Activated naive CD8-positive, alpha-beta T cell treated with anti-CD3 and anti-CD28 coated beads, Interleukin-2, amount 50 U/mL, for 24 hours (primary cell): ENCODE measurements around the gene PEDS1.

Experiments
- ATAC-seq: fragments of 150-1000 bp; cut with Tn5 transposase; one replicate; pipeline ENCODE4 v1.10.0; 2021
- DNase-seq: peaks from one replicate; pipeline ENCODE4 v3.0.0; 2021
- H3K27ac Mint-ChIP-seq: one replicate; pipeline ENCODE4 v1.8.0; 2021; ENCODE audit warnings: mild to moderate bottlenecking, mixed read lengths
- H3K27me3 Mint-ChIP-seq: one replicate; pipeline ENCODE4 v1.8.0; 2021; ENCODE audit warnings: mixed read lengths
- H3K36me3 Mint-ChIP-seq: one replicate; pipeline ENCODE4 v1.8.0; 2021; ENCODE audit warnings: low read depth, mixed read lengths
- H3K4me1 Mint-ChIP-seq: one replicate; pipeline ENCODE4 v1.8.0; 2021; ENCODE audit warnings: mixed read lengths
- H3K4me3 Mint-ChIP-seq: one replicate; pipeline ENCODE4 v1.8.0; 2021; ENCODE audit warnings: mild to moderate bottlenecking, moderate library complexity, mixed read lengths
- H3K9me3 Mint-ChIP-seq: one replicate; pipeline ENCODE4 v1.8.0; 2021; ENCODE audit warnings: mixed read lengths

The PEDS1 gene

DNA sequence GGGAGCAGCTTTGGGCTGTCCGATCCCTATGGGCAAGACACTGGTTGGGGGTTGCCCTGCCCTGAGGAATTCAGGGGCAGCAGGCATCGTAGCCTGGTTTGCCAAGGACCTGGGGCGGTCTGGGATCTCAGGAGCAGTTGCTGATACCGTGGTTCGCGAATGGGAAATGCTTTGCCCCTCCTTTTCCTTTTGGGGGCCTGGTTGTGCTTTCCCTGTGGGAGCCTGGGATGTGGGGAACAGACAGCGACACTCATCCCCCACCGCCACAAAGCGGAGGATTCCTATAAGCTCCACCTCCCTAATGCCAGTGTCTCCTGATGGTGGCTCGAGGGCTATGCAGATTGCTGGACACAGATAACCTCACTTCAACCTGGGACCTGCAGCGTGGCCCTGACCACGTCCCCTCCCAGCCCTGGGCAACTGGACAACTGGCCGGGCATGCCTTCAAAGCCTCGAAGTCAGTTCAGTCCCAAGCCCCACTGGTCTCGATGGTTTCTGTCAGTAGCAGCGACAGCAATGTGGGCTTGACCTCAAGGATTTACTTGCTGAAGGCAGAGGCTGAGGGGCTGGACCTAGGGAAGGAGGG lies 40.4 kb upstream of the PEDS1 start:
- Mint-ChIP-seq H3K4me3 (peak overlapping the region; percentile 91), H3K4me1 (peaks cover 22% of the 10 kb centered on the region), H3K27me3 (no peaks in the 10 kb centered on the region), H3K9me3 (no peaks in the 10 kb centered on the region), H3K36me3 (peaks cover 13% of the 10 kb centered on the region), H3K27ac (peak overlapping the region; percentile 97)
- ATAC-seq: no peak
- DNase-seq: no peak

DNA sequence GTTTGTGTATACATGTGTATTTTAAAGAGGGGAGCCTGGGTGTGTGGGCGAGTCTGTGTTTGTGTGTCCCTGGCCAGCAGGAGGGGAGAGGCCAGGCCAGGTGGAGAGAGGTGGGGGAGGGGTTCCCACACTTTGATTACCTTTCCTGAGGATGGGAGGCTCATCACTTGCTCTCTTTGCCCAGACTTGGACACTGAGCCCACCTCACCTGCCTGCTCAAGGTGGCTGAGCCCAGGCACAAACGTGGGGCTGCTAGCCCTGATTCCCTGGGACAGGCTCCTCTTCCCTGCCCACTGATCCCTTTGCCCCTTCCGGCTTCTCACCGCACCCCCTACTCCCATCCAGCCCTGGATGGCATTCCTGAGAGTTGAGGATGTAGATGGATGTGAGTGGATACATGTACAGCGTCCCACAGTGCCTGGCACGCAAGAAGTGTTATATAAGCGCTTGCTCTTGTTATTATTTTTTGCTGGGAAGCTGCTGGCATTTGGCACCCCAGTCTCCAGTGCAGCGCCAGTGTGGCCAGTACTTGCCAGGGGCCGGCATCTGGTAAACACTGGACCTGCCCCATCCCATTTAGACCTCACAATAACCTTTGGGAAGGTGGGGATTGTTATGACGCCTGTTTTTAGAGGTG lies 39.8 kb upstream of the PEDS1 start:
- peaks cover 22% of the 10 kb centered on the region for H3K4me1 Mint-ChIP-seq
- peak overlapping the region; percentile 97 for H3K27ac Mint-ChIP-seq
- ATAC-seq: no peak
- peaks cover 13% of the 10 kb centered on the region for H3K36me3 Mint-ChIP-seq
- H3K4me3 Mint-ChIP-seq: peak overlapping the region; percentile 91
- H3K27me3 Mint-ChIP-seq: no peaks in the 10 kb centered on the region
- H3K9me3 Mint-ChIP-seq: no peaks in the 10 kb centered on the region
- no peak for DNase-seq

DNA sequence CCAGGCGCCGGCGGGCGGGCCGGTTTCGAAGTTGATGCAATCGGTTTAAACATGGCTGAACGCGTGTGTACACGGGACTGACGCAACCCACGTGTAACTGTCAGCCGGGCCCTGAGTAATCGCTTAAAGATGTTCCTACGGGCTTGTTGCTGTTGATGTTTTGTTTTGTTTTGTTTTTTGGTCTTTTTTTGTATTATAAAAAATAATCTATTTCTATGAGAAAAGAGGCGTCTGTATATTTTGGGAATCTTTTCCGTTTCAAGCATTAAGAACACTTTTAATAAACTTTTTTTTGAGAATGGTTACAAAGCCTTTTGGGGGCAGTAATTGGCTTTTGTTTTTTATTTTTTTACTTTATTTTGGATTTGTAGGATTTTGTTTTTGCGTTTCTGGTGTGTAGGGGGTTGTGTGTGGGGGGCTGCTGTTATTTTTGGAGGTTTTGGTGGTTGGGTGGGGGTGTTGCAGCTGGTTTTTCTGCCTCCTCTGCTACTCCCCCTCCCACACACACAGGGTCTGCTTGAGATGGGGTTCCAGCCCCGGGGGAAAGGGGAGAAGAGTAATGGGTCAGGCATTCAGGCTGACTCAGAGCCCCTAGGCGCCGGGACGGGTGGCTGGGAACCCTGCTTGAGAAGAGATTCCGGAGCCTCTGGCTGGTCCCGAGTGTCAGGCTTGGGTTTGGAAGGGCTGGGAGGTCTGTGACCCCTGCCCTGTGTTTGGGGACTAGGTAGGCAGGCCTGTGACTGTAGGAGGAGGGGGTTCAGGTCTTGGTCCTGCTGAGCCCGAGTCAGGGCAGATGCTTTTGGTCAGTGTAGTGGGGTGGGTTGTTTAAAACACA lies 39.1 kb upstream of the PEDS1 start:
- Mint-ChIP-seq H3K36me3 (peaks cover 13% of the 10 kb centered on the region), H3K4me1 (peaks cover 22% of the 10 kb centered on the region), H3K27ac (peak overlapping the region; percentile 97), H3K27me3 (no peaks in the 10 kb centered on the region), H3K9me3 (no peaks in the 10 kb centered on the region), H3K4me3 (peak overlapping the region; percentile 91)
- DNase-seq (peak; percentile 84), ATAC-seq (peak; percentile 48)

DNA sequence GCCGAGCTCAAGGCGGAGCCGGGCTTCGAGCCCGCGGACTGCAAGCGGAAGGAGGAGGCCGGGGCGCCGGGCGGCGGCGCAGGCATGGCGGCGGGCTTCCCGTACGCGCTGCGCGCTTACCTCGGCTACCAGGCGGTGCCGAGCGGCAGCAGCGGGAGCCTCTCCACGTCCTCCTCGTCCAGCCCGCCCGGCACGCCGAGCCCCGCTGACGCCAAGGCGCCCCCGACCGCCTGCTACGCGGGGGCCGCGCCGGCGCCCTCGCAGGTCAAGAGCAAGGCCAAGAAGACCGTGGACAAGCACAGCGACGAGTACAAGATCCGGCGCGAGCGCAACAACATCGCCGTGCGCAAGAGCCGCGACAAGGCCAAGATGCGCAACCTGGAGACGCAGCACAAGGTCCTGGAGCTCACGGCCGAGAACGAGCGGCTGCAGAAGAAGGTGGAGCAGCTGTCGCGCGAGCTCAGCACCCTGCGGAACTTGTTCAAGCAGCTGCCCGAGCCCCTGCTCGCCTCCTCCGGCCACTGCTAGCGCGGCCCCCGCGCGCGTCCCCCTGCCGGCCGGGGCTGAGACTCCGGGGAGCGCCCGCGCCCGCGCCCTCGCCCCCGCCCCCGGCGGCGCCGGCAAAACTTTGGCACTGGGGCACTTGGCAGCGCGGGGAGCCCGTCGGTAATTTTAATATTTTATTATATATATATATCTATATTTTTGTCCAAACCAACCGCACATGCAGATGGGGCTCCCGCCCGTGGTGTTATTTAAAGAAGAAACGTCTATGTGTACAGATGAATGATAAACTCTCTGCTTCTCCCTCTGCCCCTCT lies 38.2 kb upstream of the PEDS1 start:
- peak overlapping the region; percentile 97 for H3K27ac Mint-ChIP-seq
- no peaks in the 10 kb centered on the region for H3K27me3 Mint-ChIP-seq
- DNase-seq: peak; percentile 59
- ATAC-seq: peak; percentile 21
- no peaks in the 10 kb centered on the region for H3K9me3 Mint-ChIP-seq
- peaks cover 22% of the 10 kb centered on the region for H3K4me1 Mint-ChIP-seq
- peak overlapping the region; percentile 91 for H3K4me3 Mint-ChIP-seq
- peaks cover 13% of the 10 kb centered on the region for H3K36me3 Mint-ChIP-seq

DNA sequence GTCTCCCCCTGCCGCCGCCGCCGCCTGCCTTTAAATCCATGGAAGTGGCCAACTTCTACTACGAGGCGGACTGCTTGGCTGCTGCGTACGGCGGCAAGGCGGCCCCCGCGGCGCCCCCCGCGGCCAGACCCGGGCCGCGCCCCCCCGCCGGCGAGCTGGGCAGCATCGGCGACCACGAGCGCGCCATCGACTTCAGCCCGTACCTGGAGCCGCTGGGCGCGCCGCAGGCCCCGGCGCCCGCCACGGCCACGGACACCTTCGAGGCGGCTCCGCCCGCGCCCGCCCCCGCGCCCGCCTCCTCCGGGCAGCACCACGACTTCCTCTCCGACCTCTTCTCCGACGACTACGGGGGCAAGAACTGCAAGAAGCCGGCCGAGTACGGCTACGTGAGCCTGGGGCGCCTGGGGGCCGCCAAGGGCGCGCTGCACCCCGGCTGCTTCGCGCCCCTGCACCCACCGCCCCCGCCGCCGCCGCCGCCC lies 37.6 kb upstream of the PEDS1 start:
- no peak for ATAC-seq
- Mint-ChIP-seq H3K27ac (no peak overlapping the region), H3K4me1 (peaks cover 22% of the 10 kb centered on the region), H3K9me3 (no peaks in the 10 kb centered on the region), H3K4me3 (peak overlapping the region; percentile 63), H3K27me3 (peaks cover 2% of the 10 kb centered on the region), H3K36me3 (peaks cover 13% of the 10 kb centered on the region)
- peak; percentile 59 for DNase-seq

DNA sequence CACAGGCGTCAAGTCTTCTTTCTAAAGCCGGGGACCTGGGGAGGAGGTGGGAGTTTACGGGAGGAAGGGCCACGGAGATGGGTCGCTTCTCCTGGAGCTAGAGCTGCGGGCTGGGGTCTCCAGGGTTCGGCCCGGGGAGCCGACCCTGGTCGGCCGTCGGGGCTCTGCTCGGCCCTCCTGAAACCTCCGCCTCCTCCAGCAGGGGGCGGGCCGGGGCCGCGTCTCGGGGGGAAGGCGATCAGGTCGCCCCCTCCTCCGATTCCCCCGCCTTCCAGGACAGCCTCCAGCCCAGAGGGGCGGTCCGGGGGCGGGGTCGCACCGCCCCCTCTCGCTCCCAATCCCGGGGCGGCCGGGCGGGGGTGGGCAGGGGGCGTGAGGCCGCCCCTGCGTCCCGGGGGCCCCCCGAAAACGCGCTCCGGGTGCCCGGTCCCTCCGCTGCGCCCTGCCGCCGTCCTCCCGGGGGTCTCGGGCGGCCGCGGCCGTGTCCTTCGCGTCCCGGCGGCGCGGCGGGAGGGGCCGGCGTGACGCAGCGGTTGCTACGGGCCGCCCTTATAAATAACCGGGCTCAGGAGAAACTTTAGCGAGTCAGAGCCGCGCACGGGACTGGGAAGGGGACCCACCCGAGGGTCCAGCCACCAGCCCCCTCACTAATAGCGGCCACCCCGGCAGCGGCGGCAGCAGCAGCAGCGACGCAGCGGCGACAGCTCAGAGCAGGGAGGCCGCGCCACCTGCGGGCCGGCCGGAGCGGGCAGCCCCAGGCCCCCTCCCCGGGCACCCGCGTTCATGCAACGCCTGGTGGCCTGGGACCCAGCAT lies 36.9 kb upstream of the PEDS1 start, which contains the start of gene CEBPB:
Gene CEBPB (plus strand): TSS at position 580 of the 814 bp plus-strand sequence. CDS start 204 bp downstream, at position 784.
- peak within 1 kb of the TSS; percentile 91 for H3K4me3 Mint-ChIP-seq
- H3K4me1 Mint-ChIP-seq: peaks cover 22% of the 10 kb centered on the region
- ATAC-seq (peak; percentile 49), DNase-seq (peak; percentile 90)
- H3K36me3 Mint-ChIP-seq: peaks cover 13% of the 10 kb centered on the region
- no peaks in the 10 kb centered on the region for H3K9me3 Mint-ChIP-seq
- H3K27ac Mint-ChIP-seq: peak within 1 kb of the TSS; percentile 78
- H3K27me3 Mint-ChIP-seq: peaks cover 8% of the 10 kb centered on the region

DNA sequence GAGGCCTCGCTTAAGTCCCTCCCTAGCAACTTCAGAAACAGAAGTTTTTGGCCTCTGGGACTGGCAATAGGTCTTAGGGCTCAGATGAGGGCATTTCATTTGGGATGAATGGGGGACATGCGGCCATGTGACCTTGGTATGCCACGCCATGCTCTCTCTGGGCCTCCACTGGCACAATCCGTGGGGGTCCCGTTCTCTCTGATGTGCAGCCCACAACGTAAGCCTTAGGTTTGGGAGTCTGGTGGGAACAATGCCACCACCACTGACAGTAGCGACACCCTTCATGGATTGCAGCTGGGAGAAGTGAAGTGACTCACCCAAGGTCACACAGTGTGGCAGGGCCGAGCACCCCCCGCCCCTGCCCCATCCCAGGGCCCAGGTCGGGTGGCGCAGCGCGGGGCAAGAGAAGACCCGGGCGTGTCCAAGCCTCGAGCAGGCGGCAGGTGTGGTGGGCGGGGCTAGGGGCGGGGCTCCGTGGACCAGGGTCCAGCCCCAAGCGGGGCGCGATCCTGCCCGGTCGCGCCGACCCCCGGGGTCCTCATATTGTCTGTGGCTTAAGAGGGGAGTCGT lies 36.2 kb upstream of the PEDS1 start:
- Mint-ChIP-seq H3K27ac (no peak overlapping the region), H3K27me3 (peaks cover 13% of the 10 kb centered on the region), H3K9me3 (no peaks in the 10 kb centered on the region), H3K36me3 (peaks cover 13% of the 10 kb centered on the region), H3K4me1 (peaks cover 21% of the 10 kb centered on the region), H3K4me3 (peak overlapping the region; percentile 36)
- ATAC-seq: no peak
- DNase-seq: peak; percentile 46

DNA sequence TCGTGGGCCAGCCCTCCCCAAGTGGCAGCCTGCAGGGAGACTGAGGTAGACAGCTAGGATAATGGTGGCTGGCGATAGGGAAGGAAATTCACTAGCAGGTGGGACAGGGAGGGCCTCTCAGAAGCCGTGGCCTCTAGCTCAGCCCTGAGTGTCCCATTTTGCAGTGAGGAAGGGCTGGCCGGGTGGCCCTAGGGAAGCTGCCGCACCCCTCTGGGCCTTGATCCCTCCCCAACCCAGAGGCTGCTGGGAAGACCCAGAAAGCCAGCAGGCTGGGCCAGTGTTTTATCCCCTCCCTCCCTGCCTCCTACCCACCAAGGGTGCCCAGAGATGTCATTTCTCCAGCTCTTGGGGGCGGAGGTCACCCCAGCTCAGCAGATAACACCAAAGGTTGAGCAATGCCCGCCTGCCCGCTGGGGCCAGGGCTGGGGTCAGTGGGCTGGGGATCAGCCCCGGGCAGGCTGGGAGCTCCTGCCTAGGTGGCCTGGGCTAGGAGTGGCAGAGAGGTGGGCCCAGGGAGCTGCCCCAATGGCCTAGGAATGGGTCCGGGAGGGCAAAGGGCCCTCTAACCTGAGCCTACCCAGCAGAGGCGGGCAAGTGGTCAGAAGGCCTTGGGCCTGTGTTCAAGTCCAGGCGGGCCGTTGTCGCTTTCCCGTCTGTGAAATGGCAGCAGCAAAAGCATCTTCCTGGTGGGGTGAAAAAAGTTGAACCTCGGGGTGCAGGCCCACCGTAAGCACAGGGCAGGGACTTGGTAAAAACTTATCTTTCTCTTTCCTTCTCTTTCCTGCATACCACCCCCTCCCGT lies 35.6 kb upstream of the PEDS1 start:
- peak overlapping the region; percentile 36 for H3K4me3 Mint-ChIP-seq
- H3K36me3 Mint-ChIP-seq: peaks cover 10% of the 10 kb centered on the region
- no peak for ATAC-seq
- H3K27me3 Mint-ChIP-seq: peaks cover 17% of the 10 kb centered on the region
- H3K9me3 Mint-ChIP-seq: no peaks in the 10 kb centered on the region
- DNase-seq: no peak
- peak overlapping the region; percentile 28 for H3K27ac Mint-ChIP-seq
- H3K4me1 Mint-ChIP-seq: peaks cover 17% of the 10 kb centered on the region

DNA sequence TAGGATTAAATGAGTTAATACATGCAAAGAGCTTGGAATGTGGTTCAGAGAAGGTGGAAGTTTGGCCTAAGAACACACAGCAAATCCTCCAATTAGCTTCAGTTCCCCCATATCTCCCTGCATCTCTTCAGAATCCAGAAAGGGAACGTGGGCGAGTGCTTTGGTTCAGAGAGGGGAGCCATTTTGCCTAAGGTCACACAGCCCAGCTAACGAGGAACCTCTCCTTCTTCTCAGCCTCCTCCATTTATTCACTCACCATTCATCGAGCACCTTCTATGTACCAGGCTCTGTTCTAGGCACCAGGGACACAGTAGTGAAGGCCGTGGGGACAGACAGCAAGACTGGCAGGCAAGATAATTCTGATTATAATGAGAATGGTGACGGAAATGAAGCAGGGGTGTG lies 34.8 kb upstream of the PEDS1 start:
- H3K36me3 Mint-ChIP-seq: peaks cover 10% of the 10 kb centered on the region
- peaks cover 10% of the 10 kb centered on the region for H3K4me1 Mint-ChIP-seq
- peaks cover 21% of the 10 kb centered on the region for H3K27me3 Mint-ChIP-seq
- H3K4me3 Mint-ChIP-seq: no peak overlapping the region
- no peaks in the 10 kb centered on the region for H3K9me3 Mint-ChIP-seq
- DNase-seq (no peak), ATAC-seq (no peak)
- no peak overlapping the region for H3K27ac Mint-ChIP-seq

DNA sequence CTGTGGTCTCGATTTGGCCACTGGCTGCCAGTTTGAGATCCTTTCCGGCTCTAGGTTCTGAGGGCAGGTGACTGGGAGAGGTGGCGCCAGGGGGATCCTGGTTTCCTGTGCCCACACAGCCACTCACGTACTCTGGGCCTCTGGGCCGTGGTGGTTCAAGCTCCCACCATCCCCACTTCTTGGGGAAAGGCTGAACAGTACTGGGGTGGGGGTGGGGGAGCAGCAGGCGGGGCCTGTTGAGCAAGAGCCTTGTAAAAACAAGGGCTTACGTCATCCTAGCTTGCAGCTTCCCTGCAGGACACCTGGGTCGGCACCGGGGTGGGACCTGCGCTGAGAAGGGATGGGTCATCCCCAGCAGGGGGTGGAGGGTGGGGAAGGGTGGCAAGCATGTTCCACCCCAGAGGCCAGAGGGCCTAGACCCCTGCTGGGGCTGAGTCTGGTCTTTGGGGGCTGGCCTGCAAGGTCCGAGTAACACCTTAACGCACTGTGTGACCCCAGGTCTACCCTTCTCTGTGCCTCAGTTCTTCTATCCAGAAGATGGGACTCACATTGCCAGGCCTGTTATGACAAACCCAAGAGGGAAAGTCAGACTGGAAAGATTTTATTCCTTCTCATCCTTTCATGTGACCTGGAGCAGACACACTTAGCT lies 34.0 kb upstream of the PEDS1 start:
- Mint-ChIP-seq H3K4me3 (no peak overlapping the region), H3K9me3 (no peaks in the 10 kb centered on the region), H3K4me1 (peaks cover 4% of the 10 kb centered on the region), H3K27ac (no peak overlapping the region), H3K36me3 (peaks cover 4% of the 10 kb centered on the region), H3K27me3 (peaks cover 24% of the 10 kb centered on the region)
- ATAC-seq (no peak), DNase-seq (no peak)

DNA sequence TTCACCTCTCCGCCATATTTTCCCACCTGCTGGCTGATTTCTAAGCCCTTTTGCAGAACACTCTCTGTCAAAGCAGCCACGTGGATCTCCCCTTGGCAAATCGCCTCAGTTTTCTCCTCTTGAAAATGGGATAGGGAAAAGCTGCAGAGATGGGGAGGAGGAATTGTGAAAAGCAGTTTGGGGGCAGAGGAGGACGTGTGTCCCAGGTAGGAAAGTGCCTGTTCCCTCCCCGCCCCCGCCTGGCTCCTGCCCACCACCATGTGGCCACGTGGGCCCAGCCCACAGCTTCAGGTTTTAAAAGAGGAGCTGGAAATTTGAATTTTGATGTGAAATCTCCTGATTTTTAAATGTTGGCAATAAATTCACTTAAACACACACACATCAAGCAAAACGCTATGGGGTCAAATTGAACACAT lies 33.5 kb upstream of the PEDS1 start:
- H3K4me3 Mint-ChIP-seq: no peak overlapping the region
- no peaks in the 10 kb centered on the region for H3K36me3 Mint-ChIP-seq
- no peaks in the 10 kb centered on the region for H3K9me3 Mint-ChIP-seq
- no peaks in the 10 kb centered on the region for H3K4me1 Mint-ChIP-seq
- H3K27me3 Mint-ChIP-seq: peaks cover 24% of the 10 kb centered on the region
- no peak for ATAC-seq
- no peak overlapping the region for H3K27ac Mint-ChIP-seq
- DNase-seq: no peak

DNA sequence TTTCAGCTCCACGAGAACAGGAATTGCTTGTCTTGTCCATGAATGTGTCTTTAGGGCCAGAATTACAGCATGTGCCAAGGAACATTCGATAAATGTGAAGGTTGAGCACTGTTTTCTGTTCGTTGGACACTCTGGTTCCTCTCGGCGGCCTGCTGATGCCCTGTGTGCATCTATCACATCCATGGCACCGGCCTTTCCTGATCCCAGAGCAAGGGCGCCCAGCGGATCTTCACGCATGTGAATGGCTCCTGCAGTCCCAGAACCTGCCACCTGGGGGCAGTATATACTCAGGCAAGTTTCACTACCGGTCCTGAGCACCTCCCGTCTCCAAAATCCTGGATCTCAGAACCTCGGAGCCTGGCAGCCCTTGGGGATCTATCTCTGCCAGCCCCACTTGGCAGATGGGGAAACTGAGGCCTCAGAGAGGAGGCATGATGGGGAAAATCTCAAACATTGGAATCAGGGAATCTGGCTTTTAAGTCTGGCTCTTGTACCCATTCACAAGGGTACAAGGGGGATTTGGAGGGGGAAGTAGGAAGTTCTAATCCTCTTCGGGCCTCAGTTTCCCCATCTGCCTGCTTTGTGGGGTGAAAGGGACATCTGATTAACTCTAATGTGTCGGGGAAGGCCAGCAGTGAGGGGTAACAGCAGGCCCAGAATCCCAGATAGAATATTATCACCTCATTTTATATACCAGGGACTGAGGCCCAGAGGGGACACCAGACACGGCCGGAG lies 32.8 kb upstream of the PEDS1 start:
- Mint-ChIP-seq H3K4me1 (no peaks in the 10 kb centered on the region), H3K27ac (peak overlapping the region; percentile 50), H3K27me3 (peaks cover 24% of the 10 kb centered on the region), H3K4me3 (no peak overlapping the region), H3K36me3 (no peaks in the 10 kb centered on the region), H3K9me3 (no peaks in the 10 kb centered on the region)
- DNase-seq (peak; percentile 95), ATAC-seq (peak; percentile 31)
